ENCODE measurements around the gene RALGAPA1. TPM values are rescaled to one million over a fixed set of nuclear protein-coding genes. Genes with fewer than 3 reads are reported as not detected.

RALGAPA1 gene
- total RNA-seq, 1 donor = 39.1 TPM

GRCh38 chr14:35682802-35683201 is 126.3 kb downstream of the RALGAPA1 start:
- no peak for DNase-seq (ENCODE audit: insufficient read length, low spot score, missing footprints)

GRCh38 chr14:35678403-35679028 is 130.6 kb downstream of the RALGAPA1 start:
- TF ChIP-seq, protein P1, sequence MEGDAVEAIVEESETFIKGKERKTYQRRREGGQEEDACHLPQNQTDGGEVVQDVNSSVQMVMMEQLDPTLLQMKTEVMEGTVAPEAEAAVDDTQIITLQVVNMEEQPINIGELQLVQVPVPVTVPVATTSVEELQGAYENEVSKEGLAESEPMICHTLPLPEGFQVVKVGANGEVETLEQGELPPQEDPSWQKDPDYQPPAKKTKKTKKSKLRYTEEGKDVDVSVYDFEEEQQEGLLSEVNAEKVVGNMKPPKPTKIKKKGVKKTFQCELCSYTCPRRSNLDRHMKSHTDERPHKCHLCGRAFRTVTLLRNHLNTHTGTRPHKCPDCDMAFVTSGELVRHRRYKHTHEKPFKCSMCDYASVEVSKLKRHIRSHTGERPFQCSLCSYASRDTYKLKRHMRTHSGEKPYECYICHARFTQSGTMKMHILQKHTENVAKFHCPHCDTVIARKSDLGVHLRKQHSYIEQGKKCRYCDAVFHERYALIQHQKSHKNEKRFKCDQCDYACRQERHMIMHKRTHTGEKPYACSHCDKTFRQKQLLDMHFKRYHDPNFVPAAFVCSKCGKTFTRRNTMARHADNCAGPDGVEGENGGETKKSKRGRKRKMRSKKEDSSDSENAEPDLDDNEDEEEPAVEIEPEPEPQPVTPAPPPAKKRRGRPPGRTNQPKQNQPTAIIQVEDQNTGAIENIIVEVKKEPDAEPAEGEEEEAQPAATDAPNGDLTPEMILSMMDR (IDR thresholded peaks at IDR 0.05; ENCODE audit: extremely low read depth, low read depth, low read length) = no peak
- Histone ChIP-seq H4K20me1 (ENCODE audit: insufficient read depth, low read length) (no peaks in the 10 kb centered on the region), H3K36me3 (ENCODE audit: insufficient read depth, low read length) (peaks cover 9% of the 10 kb centered on the region), H3K79me2 (ENCODE audit: insufficient read depth, low read length) (no peaks in the 10 kb centered on the region), H3K27me3 (ENCODE audit: insufficient read depth, low read length) (no peaks in the 10 kb centered on the region), H2AFZ (ENCODE audit: low read length) (no peak overlapping the region), H3K4me3 (ENCODE audit: insufficient read depth, low read length) (no peak overlapping the region), H3K4me1 (ENCODE audit: insufficient read depth, low read length) (no peaks in the 10 kb centered on the region), H3K4me2 (ENCODE audit: insufficient read depth, low read length) (no peak overlapping the region), H3K27ac (ENCODE audit: low read depth, low read length) (no peak overlapping the region), H3K9me3 (ENCODE audit: low read depth, low read length) (no peaks in the 10 kb centered on the region)
- DNase-seq (ENCODE audit: insufficient read length, low spot score, missing footprints) = no peak

More at GRCh38 chr14:35682802-35683201, 126.3 kb downstream of the RALGAPA1 start:
- Histone ChIP-seq H3K79me2 (ENCODE audit: insufficient read depth, low read length) (no peaks in the 10 kb centered on the region), H2AFZ (ENCODE audit: low read length) (no peak overlapping the region), H3K4me3 (ENCODE audit: insufficient read depth, low read length) (no peak overlapping the region), H3K36me3 (ENCODE audit: insufficient read depth, low read length) (peaks cover 3% of the 10 kb centered on the region), H3K4me2 (ENCODE audit: insufficient read depth, low read length) (no peak overlapping the region), H3K27ac (ENCODE audit: low read depth, low read length) (no peak overlapping the region), H3K9me3 (ENCODE audit: low read depth, low read length) (no peaks in the 10 kb centered on the region), H3K4me1 (ENCODE audit: insufficient read depth, low read length) (no peaks in the 10 kb centered on the region), H3K27me3 (ENCODE audit: insufficient read depth, low read length) (no peaks in the 10 kb centered on the region), H4K20me1 (ENCODE audit: insufficient read depth, low read length) (no peaks in the 10 kb centered on the region)
- TF ChIP-seq, protein P1 (IDR thresholded peaks at IDR 0.05; ENCODE audit: extremely low read depth, low read depth, low read length) = no peak

DNA sequence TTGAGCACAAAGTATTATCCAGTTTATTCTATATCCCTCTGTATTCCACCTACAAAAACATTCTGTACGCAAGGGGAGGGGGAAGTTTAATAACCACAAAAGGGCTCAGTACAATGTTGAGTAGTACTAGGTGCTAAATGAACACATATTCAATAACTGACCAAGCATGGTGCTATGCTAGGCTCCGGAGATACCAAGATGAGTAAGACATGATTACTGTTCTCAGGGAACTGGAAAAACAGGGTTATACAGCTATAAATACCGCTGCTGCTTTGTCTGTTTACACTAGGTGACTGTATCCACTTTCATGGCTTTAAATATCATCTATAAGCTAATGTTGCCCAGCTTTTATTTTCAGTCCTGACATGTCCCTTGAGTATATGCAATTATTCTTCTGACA is 139.3 kb downstream of the RALGAPA1 start:
- Histone ChIP-seq H3K36me3 (ENCODE audit: insufficient read depth, low read length) (no peaks in the 10 kb centered on the region), H4K20me1 (ENCODE audit: insufficient read depth, low read length) (no peaks in the 10 kb centered on the region), H3K9me3 (ENCODE audit: low read depth, low read length) (no peaks in the 10 kb centered on the region), H3K4me3 (ENCODE audit: insufficient read depth, low read length) (no peak overlapping the region), H3K4me2 (ENCODE audit: insufficient read depth, low read length) (no peak overlapping the region), H2AFZ (ENCODE audit: low read length) (no peak overlapping the region), H3K27ac (ENCODE audit: low read depth, low read length) (no peak overlapping the region), H3K79me2 (ENCODE audit: insufficient read depth, low read length) (no peaks in the 10 kb centered on the region), H3K4me1 (ENCODE audit: insufficient read depth, low read length) (peaks cover 8% of the 10 kb centered on the region), H3K27me3 (ENCODE audit: insufficient read depth, low read length) (no peaks in the 10 kb centered on the region)
- peak; percentile 83 for DNase-seq (ENCODE audit: insufficient read length, low spot score, missing footprints)
- TF ChIP-seq, protein P1 (IDR thresholded peaks at IDR 0.05; ENCODE audit: extremely low read depth, low read depth, low read length) = no peak

DNA sequence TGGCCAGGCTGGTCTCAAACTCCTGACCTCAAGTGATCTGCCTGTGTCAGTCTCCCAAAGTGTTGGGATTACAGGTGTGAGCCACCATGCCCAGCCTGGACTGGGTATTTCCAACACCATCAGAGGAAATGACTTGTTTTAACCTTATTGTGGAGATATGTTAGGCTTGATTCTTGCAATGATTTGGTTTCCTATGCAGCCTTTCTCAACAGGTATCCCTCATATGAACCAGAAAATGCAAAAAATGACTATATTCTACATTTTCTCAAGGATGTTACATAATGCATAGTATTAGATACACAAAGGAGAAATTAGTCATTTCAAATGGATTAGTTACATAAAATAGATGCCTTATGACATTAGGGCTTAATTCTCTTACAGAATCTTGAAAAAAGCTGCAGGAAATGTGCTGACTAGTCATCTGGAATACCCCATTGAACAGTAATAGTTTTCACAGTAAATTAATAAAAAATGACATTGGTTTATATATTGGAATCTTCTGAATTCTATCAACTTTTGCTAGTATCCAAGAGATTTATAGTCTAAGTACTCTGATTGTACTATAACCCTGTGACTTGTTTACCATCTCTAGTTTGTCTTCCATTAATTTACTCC is 142.6 kb downstream of the RALGAPA1 start:
- Histone ChIP-seq H3K36me3 (ENCODE audit: insufficient read depth, low read length) (no peaks in the 10 kb centered on the region), H3K4me3 (ENCODE audit: insufficient read depth, low read length) (no peak overlapping the region), H3K79me2 (ENCODE audit: insufficient read depth, low read length) (no peaks in the 10 kb centered on the region), H4K20me1 (ENCODE audit: insufficient read depth, low read length) (no peaks in the 10 kb centered on the region), H3K9me3 (ENCODE audit: low read depth, low read length) (no peaks in the 10 kb centered on the region), H3K27ac (ENCODE audit: low read depth, low read length) (no peak overlapping the region), H3K4me1 (ENCODE audit: insufficient read depth, low read length) (peaks cover 8% of the 10 kb centered on the region), H3K27me3 (ENCODE audit: insufficient read depth, low read length) (no peaks in the 10 kb centered on the region), H2AFZ (ENCODE audit: low read length) (no peak overlapping the region), H3K4me2 (ENCODE audit: insufficient read depth, low read length) (no peak overlapping the region)
- TF ChIP-seq, protein P1 (IDR thresholded peaks at IDR 0.05; ENCODE audit: extremely low read depth, low read depth, low read length) = no peak
- DNase-seq (ENCODE audit: insufficient read length, low spot score, missing footprints) = no peak

Measured in osteoblast (primary cell).